ENCODE results near the gene NUDT5. TPM values are rescaled to one million over a fixed set of nuclear protein-coding genes. Genes with fewer than 3 reads are reported as not detected.

Gene NUDT5
- total RNA-seq, 4 donors from 2014 or later, result 33.6 to 54.8 (median 45.2) TPM

DNA sequence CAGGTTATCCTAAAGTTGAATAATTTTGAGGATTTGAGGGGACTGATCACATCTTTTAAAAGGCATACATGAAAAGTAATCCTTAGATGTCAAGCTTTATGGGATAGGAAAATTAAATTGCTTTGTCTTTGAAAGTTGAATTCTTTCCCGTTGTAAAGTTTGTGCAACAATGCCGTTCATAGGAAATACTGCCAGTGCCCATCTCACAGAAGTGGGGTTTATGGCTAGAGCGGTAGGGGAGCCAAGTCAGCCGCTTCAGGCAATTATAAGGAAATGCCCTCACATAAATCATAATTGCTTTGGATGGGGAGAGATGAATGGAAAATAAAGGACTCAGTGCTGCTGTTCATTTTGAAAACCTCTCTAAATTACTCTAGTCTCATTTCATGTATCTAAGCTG lies 18.4 kb upstream of the NUDT5 start:
- TF ChIP-seq, protein P1, sequence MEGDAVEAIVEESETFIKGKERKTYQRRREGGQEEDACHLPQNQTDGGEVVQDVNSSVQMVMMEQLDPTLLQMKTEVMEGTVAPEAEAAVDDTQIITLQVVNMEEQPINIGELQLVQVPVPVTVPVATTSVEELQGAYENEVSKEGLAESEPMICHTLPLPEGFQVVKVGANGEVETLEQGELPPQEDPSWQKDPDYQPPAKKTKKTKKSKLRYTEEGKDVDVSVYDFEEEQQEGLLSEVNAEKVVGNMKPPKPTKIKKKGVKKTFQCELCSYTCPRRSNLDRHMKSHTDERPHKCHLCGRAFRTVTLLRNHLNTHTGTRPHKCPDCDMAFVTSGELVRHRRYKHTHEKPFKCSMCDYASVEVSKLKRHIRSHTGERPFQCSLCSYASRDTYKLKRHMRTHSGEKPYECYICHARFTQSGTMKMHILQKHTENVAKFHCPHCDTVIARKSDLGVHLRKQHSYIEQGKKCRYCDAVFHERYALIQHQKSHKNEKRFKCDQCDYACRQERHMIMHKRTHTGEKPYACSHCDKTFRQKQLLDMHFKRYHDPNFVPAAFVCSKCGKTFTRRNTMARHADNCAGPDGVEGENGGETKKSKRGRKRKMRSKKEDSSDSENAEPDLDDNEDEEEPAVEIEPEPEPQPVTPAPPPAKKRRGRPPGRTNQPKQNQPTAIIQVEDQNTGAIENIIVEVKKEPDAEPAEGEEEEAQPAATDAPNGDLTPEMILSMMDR (IDR thresholded peaks at IDR 0.05), result no peak
- ATAC-seq (ENCODE audit: low FRiP score), result no peak
- DNase-seq (ENCODE audit: low spot score), result no peak

GRCh38 chr10:12213621-12214020 lies 17.9 kb upstream of the NUDT5 start:
- no peak for ATAC-seq (ENCODE audit: low FRiP score)
- TF ChIP-seq, protein P1 (IDR thresholded peaks at IDR 0.05), result no peak
- no peak for DNase-seq (ENCODE audit: low spot score)

DNA sequence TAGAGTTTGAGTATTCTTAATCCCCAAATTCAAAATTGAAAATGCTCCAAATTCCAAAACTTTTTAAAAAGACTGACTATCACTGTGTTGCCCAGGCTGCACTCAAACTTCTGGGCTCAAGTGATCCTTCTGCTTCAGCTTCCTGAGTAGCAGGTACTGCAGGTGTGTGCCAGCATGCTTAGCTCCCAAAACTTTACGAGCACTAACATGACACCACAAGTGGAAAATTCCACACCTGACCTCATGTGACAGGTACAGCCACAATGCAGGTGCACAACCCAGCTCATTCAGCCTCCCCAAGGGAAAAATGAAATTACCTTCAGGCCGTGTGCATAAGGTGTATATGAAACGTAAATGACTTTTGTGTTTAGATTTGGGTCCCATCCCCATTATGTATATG lies 16.8 kb upstream of the NUDT5 start:
- TF ChIP-seq, protein P1 (IDR thresholded peaks at IDR 0.05), result no peak
- DNase-seq (ENCODE audit: low spot score), result no peak
- ATAC-seq (ENCODE audit: low FRiP score), result no peak

DNA sequence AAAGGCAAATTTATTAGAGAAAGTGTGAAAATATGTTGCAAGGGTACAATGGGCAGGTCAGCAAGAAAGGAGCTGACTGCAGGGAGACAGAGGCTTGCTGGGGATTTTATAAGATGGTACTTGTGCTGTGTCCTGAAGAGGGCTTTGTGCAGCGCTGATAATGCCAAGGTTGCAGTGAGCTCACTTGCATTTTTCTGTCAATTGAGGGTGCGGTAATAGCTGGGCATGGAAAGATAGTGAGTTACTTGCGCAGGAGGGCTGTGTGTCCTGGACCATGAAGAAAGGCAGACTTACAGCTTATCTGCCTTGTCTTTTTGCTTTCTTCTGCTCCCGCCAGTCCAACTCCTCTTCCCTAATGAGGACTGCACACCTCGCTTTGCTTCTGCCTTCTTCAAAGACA lies 12.8 kb upstream of the NUDT5 start:
- ATAC-seq (ENCODE audit: low FRiP score) (no peak), DNase-seq (ENCODE audit: low spot score) (no peak)
- TF ChIP-seq, protein P1 (IDR thresholded peaks at IDR 0.05), result no peak

GRCh38 chr10:12207114-12207513 lies 11.4 kb upstream of the NUDT5 start:
- no peak for ATAC-seq (ENCODE audit: low FRiP score)
- no peak for DNase-seq (ENCODE audit: low spot score)
- TF ChIP-seq, protein P1 (IDR thresholded peaks at IDR 0.05), result no peak

DNA sequence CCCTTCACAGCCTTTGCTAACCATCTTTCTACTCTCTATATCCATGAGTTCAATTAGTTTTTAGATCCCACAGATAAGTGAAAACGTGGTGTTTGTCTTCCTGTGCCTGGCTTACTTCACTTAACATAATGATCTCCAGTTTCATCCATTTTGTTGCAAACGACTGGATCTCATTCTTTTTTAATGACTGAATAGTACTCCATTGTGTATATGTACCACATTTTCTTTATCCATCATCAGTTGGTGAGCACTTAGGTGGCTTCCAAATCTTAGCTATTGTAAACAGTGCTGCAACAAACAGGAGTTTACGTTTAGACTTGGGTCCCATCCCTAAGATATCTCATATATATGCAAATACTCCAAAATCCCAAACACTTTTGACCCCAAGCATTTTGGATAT lies 9.4 kb upstream of the NUDT5 start:
- no peak for ATAC-seq (ENCODE audit: low FRiP score)
- TF ChIP-seq, protein P1 (IDR thresholded peaks at IDR 0.05), result no peak
- no peak for DNase-seq (ENCODE audit: low spot score)

- no peak for DNase-seq (ENCODE audit: low spot score)
- TF ChIP-seq, protein P1 (IDR thresholded peaks at IDR 0.05), result no peak
- no peak for ATAC-seq (ENCODE audit: low FRiP score)
Measured at GRCh38 chr10:12202226-12202625, 6.5 kb upstream of the NUDT5 start.
